ENCODE results near the gene STAB2. TPM values are rescaled to one million over a fixed set of nuclear protein-coding genes. Genes with fewer than 3 reads are reported as not detected.

STAB2 gene
- total RNA-seq, 1 experiment from 2014 or later, result not detected

DNA sequence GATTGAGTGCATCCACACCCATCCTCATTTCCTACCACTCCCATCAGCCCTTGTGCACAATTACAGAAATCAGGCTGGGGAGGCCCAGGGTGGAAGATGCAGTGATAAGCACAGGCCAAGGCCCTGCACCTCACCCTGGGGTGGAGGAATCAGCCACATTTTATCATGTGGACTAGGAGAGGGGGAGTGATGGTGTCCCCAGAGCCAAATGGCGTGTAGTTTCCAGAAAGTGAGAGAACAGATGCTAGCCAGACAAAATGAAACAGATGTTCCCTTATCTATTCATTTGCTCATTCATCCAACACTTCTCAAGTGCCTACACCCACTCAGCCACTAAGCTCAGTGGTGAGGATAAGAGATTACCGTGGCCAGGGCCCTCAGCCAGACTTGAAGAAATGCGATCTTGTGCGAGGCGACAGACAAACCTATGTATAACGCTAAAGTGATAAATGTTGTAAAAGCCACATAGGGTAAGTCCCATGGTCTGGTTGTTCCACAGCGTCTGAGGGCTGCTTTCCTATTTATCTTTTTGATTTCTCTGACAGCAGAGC, 93.6 kb downstream of the STAB2 start:
- POLR2A ChIA-PET, result no interaction called here

More for the DNA sequence above, 93.6 kb downstream of the STAB2 start:
- Histone ChIP-seq H3K9ac (ENCODE audit: low read length) (no peak overlapping the region), H2AFZ (ENCODE audit: low read depth, low read length, poor library complexity, severe bottlenecking) (no peak overlapping the region), H3K36me3 (ENCODE audit: control insufficient read depth in 1 of 2, insufficient read depth in 2 of 2, low read length in 2 of 2) (no peaks in the 10 kb centered on the region), H3K9me2 (ENCODE audit: insufficient read depth) (no peaks in the 10 kb centered on the region), H4K20me1 (ENCODE audit: insufficient read depth) (no peaks in the 10 kb centered on the region), H3K4me3 (replicated peaks in 1 of 2; ENCODE audit: low read depth in 1 of 2, low read length in 2 of 2) (no peak overlapping the region), H3K79me2 (ENCODE audit: insufficient read depth, low read length) (no peaks in the 10 kb centered on the region), H3K27me3 (ENCODE audit: insufficient read depth, low read length) (no peaks in the 10 kb centered on the region), H3K9me3 (ENCODE audit: control insufficient read depth in 1 of 2, insufficient read depth in 1 of 2, low read depth in 1 of 2, low read length in 2 of 2) (no peaks in the 10 kb centered on the region), H3K27ac (ENCODE audit: low read depth, low read length) (no peak overlapping the region), H3K4me2 (ENCODE audit: low read length) (no peak overlapping the region), H3K4me1 (ENCODE audit: control insufficient read depth in 1 of 2, insufficient read depth in 2 of 2, low read length in 2 of 2) (no peaks in the 10 kb centered on the region)
- ATAC-seq (no peak), DNase-seq (ENCODE audit: low read depth, low spot score) (no peak)
- intact Hi-C loops (cut with micrococcal nuclease), result no loop called here
- BruUV-seq (replicated peaks), result no TSS peak
- RAD21 ChIA-PET (ENCODE audit: low non-redundant PET in 1 of 2, low total read pairs in 2 of 2, uncharacterized antibody in 2 of 2, unreplicated experiment in 2 of 2), result no interaction called here
- CTCF ChIA-PET, result no interaction called here
- no peak for TF ChIP-seq ZBTB33 (IDR thresholded peaks at IDR 0.05; ENCODE audit: extremely low read depth, insufficient replicate concordance, low read length)
- no peak for TF ChIP-seq REST (IDR thresholded peaks at IDR 0.05; ENCODE audit: low read depth)
- no peak for TF ChIP-seq CEBPB (IDR thresholded peaks at IDR 0.05; ENCODE audit: low read depth)
- no peak for TF ChIP-seq SIN3A (IDR thresholded peaks at IDR 0.05; ENCODE audit: low read depth)
- TF ChIP-seq, protein P1, sequence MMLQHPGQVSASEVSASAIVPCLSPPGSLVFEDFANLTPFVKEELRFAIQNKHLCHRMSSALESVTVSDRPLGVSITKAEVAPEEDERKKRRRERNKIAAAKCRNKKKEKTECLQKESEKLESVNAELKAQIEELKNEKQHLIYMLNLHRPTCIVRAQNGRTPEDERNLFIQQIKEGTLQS (IDR thresholded peaks at IDR 0.05), result no peak
- TF ChIP-seq JUND (IDR thresholded peaks at IDR 0.05), result no peak
- no peak for TF ChIP-seq POLR2AphosphoS5 (IDR thresholded peaks at IDR 0.05; ENCODE audit: low read depth, low read length)
- TF ChIP-seq POLR2A (IDR thresholded peaks at IDR 0.05; ENCODE audit: borderline replicate concordance, extremely low read depth, insufficient read depth, insufficient read length), result no peak
- no peak for TF ChIP-seq RAD21 (IDR thresholded peaks at IDR 0.05; ENCODE audit: low read depth)
- TF ChIP-seq SP1 (IDR thresholded peaks at IDR 0.05; ENCODE audit: low read depth), result no peak
- TF ChIP-seq, protein P2, sequence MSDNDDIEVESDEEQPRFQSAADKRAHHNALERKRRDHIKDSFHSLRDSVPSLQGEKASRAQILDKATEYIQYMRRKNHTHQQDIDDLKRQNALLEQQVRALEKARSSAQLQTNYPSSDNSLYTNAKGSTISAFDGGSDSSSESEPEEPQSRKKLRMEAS (IDR thresholded peaks at IDR 0.05), result no peak
- no peak for TF ChIP-seq CBX3 (IDR thresholded peaks at IDR 0.05; ENCODE audit: low read depth)
- no peak for TF ChIP-seq FOSL1 (IDR thresholded peaks at IDR 0.05; ENCODE audit: low read depth)
- TF ChIP-seq EGR1 (IDR thresholded peaks at IDR 0.05; ENCODE audit: low read depth), result no peak
- no peak for TF ChIP-seq SRF (IDR thresholded peaks at IDR 0.05; ENCODE audit: low read depth)
- no peak for TF ChIP-seq CTCF (IDR thresholded peaks at IDR 0.05 in 2 of 3, conservative IDR thresholded peaks at IDR 0.05 in 1 of 3; ENCODE audit: borderline replicate concordance in 1 of 3, insufficient read depth in 1 of 3, low read depth in 2 of 3, low read length in 2 of 3)
- TF ChIP-seq EZH2 (IDR thresholded peaks at IDR 0.05), result no peak
